DMS114 treated with DMSO at 0.1 percent for 48 hours (cell line): ENCODE measurements around the gene SBSN.
A peak's percentile ranks its signal among the peaks of the same experiment; 100 is the strongest.

Experiments
- DNase-seq: peaks from one replicate; lab custom pipeline; 2025; ENCODE audit not compliant: unreplicated experiment; lab: John Stamatoyannopoulos, UW

The SBSN gene

DNA sequence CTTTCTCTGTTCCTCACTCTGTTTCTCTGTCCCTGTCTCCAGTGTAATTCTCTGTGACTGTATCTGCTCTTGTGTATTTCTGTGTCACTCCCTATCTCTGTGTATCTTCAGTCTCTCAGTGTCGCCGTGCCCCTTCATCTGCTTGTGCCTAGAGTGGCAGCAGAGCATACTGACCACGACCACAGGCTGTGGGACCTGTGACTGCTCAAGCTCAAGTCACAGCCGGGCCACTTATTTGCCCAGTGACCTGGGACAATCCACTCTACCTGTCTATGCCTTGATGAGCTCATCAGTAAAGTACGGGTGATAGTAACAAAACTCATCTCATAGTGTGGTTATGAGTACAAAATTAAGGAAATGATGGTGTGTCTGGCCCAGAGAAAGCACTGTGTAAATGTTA lies 26.0 kb upstream of the SBSN start:
- no peak for DNase-seq

DNA sequence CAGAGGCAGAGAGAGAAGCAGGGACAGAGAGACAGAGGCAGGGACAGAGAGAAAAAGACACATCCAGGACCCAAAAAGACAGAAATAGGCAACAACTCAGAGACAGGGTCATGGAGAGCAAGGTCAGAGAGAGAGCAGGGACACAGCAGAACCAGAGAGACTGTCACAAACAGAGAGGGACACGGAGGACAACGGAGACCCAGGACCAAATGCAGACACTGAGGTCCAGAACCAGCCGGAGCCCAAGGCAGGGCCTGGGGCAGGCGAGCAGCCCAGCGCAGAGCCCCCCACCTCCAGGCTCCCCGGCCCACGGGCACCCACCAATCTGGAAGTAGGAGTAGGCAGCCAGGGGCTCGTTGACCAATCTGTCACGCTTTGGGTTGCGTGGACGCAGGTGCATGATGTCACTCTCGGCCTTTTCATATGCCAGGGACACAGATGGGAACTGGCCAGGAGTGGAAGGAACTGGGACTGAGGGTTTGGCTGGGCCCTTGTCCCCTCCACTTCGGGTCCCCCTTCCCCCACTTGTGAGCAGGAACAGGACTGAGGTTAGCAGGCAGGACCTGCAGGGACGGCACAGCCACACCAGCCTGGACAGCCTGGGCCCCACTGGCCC lies 25.4 kb upstream of the SBSN start:
- no peak for DNase-seq

DNA sequence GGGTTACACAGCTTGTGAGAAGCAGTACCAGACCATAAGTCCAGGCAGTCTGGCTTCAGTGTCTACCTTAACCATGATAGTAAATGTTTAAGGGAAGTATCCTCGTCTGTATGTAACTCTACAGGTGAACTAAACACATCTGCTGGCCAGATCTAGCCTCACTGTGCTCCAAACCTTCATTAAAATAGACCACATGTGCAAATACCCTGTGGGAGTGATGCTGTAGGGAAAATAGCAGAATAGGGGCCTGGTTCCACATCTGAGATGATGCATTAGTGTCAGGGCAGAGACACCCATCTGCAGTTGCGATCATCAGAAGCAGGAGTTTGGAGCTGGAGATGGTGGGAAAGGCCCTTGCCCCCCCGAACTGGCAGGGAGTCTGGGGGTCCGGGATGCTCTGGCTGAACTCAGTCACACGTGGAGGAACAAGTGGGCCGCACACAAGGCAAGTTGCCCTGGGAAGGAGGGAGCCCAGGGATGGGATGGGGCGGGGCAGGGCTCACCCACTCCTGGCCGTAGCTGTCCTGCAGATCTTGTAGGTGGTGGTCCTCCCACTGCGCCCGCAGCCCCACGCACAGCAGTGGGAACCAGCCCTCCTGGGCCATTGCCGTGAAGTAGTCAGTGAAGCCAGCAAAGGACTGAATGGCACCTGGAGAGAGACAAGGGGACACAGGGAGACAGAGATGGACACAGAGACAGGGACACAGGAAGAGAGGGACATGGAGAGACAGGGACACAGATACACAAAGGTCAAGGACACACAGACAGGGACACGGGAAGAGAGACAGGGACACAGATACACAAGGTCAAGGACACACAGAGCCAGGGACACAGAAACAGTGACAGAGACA lies 24.6 kb upstream of the SBSN start:
- no peak for DNase-seq

DNA sequence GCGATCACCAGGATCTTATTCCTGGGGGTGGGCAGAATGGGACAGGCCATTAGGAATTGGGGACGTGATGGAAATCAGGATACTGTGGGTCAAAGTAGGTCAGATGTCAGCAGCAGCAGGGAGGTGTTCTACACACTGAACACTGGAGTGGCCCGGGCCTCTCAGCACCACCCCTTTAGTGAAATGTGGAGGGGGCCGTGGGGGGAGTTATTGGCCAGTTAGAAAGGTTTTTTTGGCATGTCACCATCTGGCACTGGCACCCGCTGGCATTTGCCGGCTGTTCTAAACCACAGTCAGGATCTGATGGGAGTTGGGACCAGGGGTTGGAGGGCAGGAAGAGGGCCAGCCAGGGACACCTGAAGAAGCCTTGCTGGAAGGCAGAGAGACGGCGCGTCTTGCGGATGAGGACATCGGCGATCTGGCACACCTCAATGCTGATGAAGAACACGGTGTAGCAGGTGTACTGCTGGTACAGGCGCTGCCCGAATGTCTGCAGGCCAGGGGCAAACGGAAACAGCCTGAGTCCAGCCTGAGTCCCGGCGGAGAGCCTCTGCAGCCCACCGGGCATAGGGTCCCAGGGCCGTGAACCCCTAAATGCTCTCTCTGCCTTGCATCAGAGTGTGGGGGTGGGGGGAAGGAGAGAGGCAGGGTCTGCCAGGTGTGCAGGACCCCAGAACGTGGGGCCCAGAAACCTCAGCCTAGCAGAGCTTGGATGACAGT lies 23.1 kb upstream of the SBSN start:
- DNase-seq = no peak

DNA sequence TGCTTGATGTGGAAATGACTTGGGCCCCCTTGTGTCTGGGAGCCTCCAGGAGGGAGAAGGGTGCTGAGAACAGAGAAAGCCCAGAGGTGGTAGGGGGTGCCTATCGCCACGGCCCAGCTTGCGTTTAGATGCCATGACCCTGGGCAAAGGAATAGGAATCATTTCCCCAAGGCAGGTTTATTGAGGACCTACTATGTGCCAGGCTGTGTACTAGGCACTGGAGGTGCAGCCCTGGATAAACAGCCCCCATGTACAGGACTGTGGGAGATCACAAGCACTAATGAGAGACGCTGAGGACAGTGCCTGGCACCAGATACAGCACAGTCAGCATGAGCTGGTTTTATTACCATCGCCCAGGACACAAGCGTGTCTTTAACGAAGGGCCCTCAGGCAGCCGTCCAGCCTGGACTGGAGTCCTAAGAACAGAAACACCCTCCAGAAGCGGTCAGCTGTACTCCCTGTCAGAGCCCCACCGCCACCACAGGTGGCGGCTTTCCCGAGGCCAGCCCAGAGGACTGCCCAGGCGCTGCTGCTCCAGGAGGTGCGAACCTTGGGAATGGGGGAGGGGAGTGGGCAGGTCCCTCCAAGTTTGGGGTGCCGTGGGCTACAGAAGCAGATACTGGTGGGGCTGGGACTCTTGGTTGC lies 21.9 kb upstream of the SBSN start:
- DNase-seq = no peak

DNA sequence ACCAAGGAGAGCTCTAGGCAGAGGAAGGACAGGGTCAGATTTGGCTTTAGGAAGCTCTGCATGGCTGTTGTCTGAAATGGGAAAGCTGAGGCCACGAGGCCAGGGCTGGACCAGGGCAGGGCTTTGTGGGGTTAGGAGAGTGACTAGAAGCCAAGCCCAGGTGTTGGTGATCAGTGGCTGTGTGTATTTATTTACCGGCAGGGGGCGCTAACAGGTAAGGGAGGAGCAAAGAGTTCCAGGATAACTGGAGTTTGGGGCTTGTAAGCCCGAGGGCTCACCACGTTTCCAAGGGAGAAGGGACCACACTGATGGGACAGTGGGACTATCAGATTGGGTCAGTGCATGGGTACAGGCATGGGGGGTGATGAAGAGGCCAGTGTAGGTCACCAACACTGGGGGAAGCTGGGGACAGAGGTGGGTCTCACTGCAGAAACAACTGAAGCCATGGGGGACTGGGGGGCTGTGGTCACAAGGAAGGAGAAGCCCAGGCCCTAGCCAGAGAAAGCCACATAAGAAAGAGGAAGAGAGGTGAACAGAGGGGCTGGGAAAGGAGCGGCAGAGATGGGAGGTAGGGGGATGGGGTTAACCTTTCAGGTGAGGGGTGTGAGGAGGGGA lies 21.2 kb upstream of the SBSN start:
- peak; percentile 63 for DNase-seq

DNA sequence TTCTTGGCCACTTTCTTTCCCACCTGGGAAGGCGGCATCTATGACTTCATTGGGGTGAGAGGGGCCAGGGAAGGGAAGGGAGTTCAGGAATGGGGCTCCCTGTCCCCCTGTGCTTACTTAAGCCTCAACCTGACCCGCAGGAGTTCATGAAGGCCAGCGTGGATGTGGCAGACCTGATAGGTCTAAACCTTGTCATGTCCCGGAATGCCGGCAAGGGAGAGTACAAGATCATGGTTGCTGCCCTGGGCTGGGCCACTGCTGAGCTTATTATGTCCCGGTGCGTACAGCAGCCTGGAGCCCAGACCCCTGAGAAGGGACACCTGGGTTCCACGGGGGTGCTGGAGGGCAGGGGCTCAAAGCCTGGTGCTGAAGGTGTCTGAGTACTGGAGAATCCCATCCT lies 18.4 kb upstream of the SBSN start:
- no peak for DNase-seq

DNA sequence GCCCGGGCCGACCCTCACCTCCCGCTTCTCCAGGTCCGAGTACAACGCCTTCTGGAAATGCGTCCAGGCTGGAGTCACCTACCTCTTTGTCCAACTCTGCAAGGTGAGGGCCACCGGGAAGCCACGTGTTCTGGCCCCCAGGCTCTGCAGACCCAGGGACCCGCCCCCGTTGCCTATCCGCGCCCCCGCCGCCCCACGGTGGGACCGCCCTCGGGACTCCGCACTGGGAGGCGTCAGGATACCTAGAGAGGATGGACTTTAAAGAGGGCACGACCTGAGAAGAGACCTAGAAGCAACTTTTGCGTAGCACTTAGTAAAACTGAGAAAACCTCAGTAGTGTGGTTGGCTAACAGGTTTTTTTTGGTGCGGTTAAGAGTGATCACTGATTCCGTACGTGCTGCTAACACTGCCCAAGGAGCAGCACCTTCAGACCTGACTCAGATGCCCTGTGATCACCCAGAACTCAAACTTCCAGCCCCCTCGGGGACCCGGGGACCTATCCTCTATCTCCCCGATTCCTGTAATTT lies 17.8 kb upstream of the SBSN start:
- no peak for DNase-seq

DNA sequence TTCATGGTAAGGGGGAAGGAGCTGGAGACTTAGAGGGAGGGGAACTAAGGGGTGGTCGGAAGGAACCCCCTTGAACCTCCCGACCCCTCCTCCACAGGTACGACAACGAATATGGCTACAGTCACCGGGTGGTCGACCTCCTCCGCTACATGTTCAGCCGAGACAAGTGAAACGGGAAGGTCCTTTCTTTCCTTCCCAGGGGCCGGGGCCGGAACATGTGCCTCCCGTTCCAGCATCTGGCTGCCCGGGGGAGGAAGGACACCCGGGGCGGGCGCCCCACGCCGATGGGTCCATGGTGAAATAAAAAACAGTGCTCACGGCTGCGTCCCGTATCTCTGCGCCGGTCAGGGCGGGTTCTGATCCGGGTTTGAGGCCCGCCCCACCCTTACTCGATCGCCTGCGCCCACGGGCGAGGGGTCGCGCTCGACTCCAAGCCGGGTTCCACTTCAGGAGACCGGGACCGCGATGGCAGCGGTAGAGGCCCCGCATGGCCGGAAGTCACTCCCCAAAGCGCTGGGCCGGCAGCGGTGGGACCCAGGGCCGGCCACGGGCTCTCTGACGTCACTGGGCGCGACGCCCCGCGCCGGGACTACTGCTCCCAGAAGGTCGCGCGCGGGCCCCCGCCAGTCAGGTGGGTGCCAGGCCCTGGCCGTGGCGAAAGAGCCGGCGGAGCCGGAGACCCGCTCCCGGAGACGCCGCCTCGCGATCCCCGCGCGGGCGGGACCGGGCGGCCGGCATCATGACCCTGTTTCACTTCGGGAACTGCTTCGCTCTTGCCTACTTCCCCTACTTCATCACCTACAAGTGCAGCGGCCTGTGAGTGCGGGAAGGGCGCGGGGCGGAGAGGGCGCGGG lies 17.1 kb upstream of the SBSN start, which contains the start of gene TMEM147:
TSS of gene TMEM147 (plus strand) at position 626 of the 854 bp plus-strand sequence. CDS start at position 740, 114 bp downstream.
- DNase-seq = peak; percentile 79

DNA sequence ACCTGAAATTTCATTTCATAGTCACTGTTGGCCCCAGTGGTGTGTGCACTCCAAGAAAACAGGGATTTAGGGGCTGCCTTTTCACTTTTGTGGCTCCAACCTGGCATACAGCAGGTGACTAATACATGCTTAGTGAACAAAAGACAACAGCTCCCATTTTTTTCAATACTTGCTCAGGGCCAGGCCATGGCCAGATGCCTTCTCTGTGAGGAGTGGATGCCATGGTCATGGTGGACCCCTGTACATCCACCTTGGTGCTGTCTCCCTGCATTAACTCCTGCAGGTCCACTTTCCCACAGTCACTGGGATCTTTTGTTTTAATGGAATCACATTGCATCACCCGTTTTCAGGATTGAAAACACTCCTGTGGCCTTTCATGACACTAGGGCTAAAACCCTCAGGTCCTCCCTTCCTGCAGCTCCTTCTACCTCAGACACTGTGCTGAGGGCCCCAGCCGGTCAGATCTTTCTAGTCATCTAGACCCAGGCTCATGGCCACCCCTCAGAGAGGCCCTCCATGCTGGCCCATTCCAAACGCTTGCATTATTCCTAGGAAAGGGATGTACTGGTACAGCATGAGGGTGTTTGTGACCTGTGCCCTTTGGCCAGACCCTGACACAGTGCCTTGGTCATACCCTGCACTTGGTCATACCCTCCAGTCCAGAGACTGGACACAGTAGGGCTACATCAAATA lies 16.1 kb upstream of the SBSN start:
- no peak for DNase-seq

DNA sequence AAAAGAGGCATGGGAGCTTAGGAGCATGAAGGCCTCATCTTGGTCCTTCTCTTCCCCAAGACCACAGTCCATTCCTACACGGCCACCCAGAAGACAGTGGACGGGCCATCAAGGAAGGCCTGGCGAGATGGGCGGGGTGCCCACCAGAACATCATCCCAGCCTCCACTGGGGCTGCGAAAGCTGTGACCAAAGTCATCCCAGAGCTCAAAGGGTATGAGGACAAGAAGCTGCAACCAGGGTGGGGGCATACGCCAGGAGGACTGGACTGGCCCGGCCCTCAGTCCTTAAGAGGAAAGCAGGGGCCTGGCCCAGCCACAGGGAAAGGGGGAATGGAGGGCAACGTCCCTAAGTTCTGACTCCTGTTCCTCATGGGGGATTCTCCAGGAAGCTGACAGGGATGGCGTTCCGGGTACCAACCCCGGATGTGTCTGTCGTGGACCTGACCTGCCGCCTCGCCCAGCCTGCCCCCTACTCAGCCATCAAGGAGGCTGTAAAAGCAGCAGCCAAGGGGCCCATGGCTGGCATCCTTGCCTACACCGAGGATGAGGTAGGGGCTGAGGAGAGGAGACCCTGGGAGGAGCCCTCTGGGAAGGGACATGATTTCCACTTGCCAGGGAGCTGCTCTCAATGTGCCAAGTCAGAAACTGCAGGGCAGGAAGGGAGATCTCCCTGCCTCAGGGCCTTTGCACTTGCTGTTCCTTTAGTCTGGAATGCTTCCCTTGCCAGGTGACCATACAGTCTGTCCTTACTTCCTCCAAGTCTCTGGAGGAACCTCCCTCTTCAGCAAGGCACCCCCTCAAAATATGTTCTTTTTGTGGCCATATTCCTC lies 15.4 kb upstream of the SBSN start:
- DNase-seq = no peak

DNA sequence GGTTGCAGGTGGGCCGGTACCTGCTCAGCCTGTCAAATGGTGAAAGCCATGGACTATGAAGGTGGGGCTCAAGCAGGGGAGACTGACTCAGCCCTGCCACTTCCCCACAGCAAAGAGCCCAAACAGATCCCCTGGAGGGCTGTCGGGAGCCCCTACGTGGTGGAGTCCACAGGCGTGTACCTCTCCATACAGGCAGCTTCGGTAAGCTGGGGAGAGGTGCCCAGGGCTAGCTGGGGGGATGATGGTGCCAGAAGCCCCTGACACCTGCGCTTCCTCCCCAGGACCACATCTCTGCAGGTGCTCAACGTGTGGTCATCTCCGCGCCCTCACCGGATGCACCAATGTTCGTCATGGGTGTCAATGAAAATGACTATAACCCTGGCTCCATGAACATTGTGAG lies 14.1 kb upstream of the SBSN start:
- DNase-seq = no peak

DNA sequence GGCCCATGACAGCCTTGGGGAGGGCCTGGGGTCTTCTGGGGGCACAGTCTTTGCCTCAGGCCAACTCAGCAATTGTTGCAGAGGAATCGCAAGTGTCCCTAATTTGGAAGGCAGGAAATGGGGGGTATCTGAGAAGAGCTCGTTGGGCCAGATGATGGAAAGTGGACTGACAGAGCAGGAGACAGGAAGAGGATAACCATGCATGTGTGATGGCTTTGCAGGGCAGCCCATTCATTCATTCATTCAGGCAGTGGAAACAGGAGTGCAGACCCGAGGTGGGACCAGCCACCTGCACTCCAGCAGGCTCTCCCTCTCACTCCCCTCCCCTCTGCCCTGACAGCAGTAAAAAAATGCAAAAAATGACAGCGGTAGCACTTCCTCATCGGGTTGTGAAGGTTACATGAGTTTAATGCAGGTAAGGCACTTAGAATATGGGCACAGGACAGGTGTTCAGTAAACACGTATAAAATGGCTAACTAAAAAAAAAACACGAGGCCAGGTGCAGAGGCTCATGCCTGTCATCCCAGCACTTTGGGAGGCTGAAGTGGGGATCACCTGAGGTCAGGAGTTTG lies 12.3 kb upstream of the SBSN start:
- no peak for DNase-seq

DNA sequence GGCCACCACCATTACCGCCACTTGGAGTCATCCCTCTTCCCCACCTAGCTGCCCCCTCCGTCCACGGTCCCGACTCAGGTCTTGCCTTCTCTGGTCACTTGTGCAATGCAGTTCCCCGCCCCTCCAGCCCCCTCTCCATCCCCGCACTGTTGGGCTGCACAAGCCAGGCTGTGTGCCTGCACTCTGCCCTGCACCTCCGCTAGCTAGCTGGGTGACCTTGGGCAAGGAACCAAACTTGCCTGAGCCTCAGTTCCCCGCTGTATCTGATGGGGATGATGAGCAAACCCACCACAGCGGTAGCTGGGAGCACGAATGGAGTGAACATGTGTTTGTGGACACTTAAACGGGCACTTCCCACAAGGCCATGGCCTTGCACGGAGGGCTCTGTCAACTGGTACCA lies 11.7 kb upstream of the SBSN start:
- no peak for DNase-seq

DNA sequence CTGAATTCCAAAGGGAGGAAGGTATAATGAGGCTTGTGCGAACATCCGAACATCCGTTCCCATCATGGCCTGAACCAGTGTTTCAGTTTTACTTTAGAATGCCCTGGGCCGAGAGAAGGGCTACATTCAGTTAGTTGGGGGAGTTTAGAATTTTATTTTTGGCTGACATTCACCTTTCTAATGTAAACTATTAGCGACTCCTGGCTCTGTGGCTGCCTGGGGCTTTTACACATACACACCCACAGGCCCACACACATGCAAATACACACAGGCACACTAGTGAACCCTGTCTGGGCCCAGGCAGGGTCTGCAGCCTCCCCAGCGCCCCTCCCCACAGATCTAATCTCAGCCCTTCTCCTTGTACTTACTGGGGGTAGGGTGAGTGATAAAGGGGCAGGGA lies 11.2 kb upstream of the SBSN start:
- DNase-seq = no peak

DNA sequence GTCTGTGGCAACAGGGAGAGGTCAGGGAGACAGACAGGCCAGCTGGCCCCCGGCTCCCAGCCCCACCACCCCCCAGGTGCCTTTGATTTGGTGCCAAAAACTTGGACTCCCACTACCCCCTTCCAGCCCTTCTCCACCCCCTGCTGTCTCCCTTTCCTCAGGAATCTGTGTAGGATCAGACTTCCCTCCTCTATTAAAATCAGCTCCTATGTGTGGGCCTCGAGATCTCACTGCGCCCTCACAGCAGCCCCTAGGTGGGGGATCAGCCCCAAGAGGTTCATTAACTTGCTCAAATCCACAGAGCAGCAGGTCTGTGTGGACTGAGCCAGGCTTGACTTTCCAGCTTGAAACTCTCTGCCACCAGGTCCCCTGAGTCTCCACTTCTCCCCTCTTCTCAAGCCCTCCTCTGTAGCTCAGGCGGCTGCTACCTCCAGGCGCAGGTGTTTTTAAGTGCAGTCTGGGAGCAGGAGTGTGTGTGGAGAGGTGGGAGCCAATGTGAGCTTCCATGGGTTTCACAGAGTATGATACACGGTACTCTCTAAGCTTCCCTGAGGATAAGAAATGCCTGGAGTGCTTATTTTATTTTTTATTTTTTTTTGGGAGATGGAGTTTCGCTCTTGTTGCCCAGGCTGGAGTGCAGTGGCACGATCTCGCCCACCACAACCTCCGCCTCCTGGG lies 6.8 kb upstream of the SBSN start:
- DNase-seq = no peak

DNA sequence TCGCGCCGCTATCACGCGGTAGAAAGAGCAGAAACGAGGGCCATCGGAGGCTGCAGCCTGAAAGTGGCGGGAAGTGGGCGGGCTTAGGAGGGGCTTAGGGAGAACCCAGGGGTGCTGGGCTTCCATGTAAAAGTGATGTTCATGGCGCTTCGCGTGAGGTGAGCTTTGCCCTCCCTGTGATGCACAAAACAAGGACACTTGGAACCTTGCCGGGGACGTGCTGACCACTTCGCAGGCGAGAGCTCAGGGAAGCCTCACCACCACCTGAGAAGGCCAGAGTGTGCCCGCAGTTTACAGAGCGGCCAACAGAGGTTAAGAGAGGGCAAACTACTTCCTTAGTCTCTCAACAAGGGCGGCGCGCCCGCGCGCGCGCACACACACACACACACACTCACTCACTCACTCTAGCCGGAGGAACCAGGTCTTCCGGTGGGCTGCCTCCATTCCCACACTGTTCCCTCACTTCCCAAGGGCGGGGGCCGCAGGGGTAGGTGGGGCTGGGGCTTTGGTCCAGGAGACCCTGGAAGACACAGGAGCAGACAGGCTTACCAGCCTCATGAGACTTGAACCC lies 5.8 kb upstream of the SBSN start:
- DNase-seq = no peak
